ENCODE data around the gene GRIK2. TPM values are rescaled to one million over a fixed set of nuclear protein-coding genes. Genes with fewer than 3 reads are reported as not detected.

The GRIK2 gene
- total RNA-seq, 4 donors from 2014 or later, result 1.4 to 51.9 (median 9.6) TPM

- no peaks in the 10 kb centered on the region for H3K36me3 ChIP-seq
- no peak for TF ChIP-seq POLR2A (IDR thresholded peaks at IDR 0.05)
- TF ChIP-seq CTCF (IDR thresholded peaks at IDR 0.05), result no peak
- no peaks in the 10 kb centered on the region for H3K27me3 ChIP-seq
- no peaks in the 10 kb centered on the region for H3K9me3 ChIP-seq
- WGBS, 2 donors, result 72 to 77% methylated on average over 1 of the region's 1 CpG
- H3K27ac ChIP-seq, result no peak overlapping the region
- intact Hi-C loops (cut with DNase I), result no loop called here
- DNase-seq, result no peak
- H3K4me3 ChIP-seq (replicated peaks in 1 of 3), result no peak overlapping the region
- no peaks in the 10 kb centered on the region for H3K4me1 ChIP-seq
These were observed 313.1 kb downstream of the GRIK2 start for GRCh38 chr6:101706576-101706975.

GRCh38 chr6:101711518-101711917, 318.0 kb downstream of the GRIK2 start:
- H3K4me3 ChIP-seq (replicated peaks in 1 of 3), result no peak overlapping the region
- H3K4me1 ChIP-seq, result no peaks in the 10 kb centered on the region
- no peak overlapping the region for H3K27ac ChIP-seq
- no peaks in the 10 kb centered on the region for H3K27me3 ChIP-seq
- intact Hi-C loops (cut with DNase I), result no loop called here
- no peaks in the 10 kb centered on the region for H3K9me3 ChIP-seq
- TF ChIP-seq CTCF (IDR thresholded peaks at IDR 0.05) (no peak), POLR2A (IDR thresholded peaks at IDR 0.05) (no peak)
- no peaks in the 10 kb centered on the region for H3K36me3 ChIP-seq
- no peak for DNase-seq
- WGBS, 2 donors, result 85 to 88% methylated on average over 1 of the region's 1 CpG

DNA sequence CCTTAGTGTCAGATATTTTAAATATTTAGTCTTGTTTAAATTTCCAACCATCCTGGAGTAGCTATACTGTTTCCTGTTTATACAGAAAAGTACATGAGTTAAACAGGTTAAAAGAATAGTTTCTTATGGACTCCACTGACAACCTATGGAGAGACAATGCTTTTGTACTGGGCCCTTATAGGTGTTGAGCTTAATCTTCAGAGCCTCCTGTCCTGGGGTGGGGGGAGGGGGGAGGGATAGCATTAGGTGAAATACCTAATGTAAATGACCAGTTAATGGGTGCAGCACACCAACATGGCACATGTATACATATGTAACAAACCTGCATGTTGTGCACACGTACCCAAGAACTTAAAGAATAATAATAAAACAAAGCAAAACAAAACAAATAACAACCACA, 322.9 kb downstream of the GRIK2 start:
- H3K4me1 ChIP-seq, result no peaks in the 10 kb centered on the region
- H3K27ac ChIP-seq, result no peak overlapping the region
- no peak overlapping the region for H3K4me3 ChIP-seq (replicated peaks in 1 of 3)
- intact Hi-C loops (cut with DNase I), result no loop called here
- no peak for DNase-seq
- H3K27me3 ChIP-seq, result no peaks in the 10 kb centered on the region
- no peak for TF ChIP-seq CTCF (IDR thresholded peaks at IDR 0.05)
- no peak for TF ChIP-seq POLR2A (IDR thresholded peaks at IDR 0.05)
- 79 to 85% methylated on average over 1 of the region's 1 CpG for WGBS, 2 donors
- H3K9me3 ChIP-seq, result no peaks in the 10 kb centered on the region
- no peaks in the 10 kb centered on the region for H3K36me3 ChIP-seq

DNA sequence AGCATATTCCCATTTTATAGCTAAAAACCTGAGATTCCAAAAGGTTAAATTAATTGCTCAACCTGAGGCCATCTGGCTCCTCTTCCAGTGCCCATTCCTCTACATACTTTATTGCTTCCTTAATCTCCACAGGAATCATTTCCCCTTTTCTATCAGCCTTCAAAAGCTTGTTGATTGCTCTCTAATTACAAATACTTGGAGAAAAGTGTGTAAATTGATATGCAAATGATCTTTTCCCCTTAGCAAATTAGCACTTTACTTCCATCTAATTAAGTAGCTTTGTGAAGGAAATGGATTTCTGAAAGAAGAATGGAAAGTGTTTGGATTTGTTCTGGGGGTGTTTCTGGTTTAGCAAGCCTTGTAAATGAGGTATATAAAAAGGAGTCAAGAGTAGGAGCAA, 323.3 kb downstream of the GRIK2 start:
- Histone ChIP-seq H3K27ac (no peak overlapping the region), H3K9me3 (no peaks in the 10 kb centered on the region), H3K4me3 (replicated peaks in 1 of 3) (no peak overlapping the region), H3K27me3 (no peaks in the 10 kb centered on the region), H3K4me1 (no peaks in the 10 kb centered on the region), H3K36me3 (no peaks in the 10 kb centered on the region)
- TF ChIP-seq POLR2A (IDR thresholded peaks at IDR 0.05) (no peak), CTCF (IDR thresholded peaks at IDR 0.05) (no peak)
- intact Hi-C loops (cut with DNase I), result no loop called here
- no peak for DNase-seq

DNA sequence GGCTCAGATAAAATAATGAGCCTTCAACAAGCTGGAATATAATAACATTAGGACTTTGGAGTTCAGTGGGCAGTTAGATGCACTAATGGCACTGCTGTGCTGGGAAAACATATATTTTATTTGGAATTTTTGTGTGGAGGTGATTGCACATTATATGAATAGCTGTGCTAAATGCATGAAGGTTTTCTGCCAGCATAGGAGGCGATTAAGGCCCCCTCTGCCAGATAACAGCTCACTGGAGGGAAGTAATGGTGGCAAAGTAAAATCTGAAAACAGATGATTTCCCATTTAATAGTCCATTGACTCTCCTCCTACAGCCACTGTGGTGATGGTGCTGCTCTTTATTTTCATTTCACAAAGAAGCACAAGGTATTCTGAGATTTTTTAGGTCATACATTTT, 326.0 kb downstream of the GRIK2 start:
- Histone ChIP-seq H3K9me3 (no peaks in the 10 kb centered on the region), H3K27ac (no peak overlapping the region), H3K4me1 (no peaks in the 10 kb centered on the region), H3K4me3 (replicated peaks in 1 of 3) (no peak overlapping the region), H3K27me3 (no peaks in the 10 kb centered on the region), H3K36me3 (no peaks in the 10 kb centered on the region)
- no peak for TF ChIP-seq POLR2A (IDR thresholded peaks at IDR 0.05)
- intact Hi-C loops (cut with DNase I), result no loop called here
- 50 to 64% methylated on average over 1 of the region's 1 CpG for WGBS, 2 donors
- DNase-seq, result no peak

GRCh38 chr6:101722471-101722870, 329.0 kb downstream of the GRIK2 start:
- no peak for TF ChIP-seq CTCF (IDR thresholded peaks at IDR 0.05)
- no peak for TF ChIP-seq POLR2A (IDR thresholded peaks at IDR 0.05)
- WGBS, 2 donors, result 95 to 97% methylated on average over 1 of the region's 1 CpG
- no peak overlapping the region for H3K4me3 ChIP-seq (replicated peaks in 1 of 3)
- H3K27ac ChIP-seq, result no peak overlapping the region
- no peak for DNase-seq
- no peaks in the 10 kb centered on the region for H3K9me3 ChIP-seq
- no peaks in the 10 kb centered on the region for H3K36me3 ChIP-seq
- intact Hi-C loops (cut with DNase I), result no loop called here
- H3K27me3 ChIP-seq, result no peaks in the 10 kb centered on the region
- H3K4me1 ChIP-seq, result no peaks in the 10 kb centered on the region

Data from thyroid gland (tissue), 4 donors.